Caco-2 (cell line): ENCODE measurements around the gene NPFFR2. TPM values are rescaled to one million over a fixed set of nuclear protein-coding genes. Genes with fewer than 3 reads are reported as not detected.
"Not testable (repeated sequence)": the region's sequence is repeated elsewhere in the genome, so short reads cannot be mapped to it uniquely, and the experiment has no call there.

ENCODE experiments used
- BruUV-seq: library from RNA; stranded (reverse); fragments of 400-500 nt; replicated peaks from 2 replicates; lab custom pipeline; 2021; lab: Mats Ljungman, UMichigan
- CTCF ChIA-PET: fragments of 300-600 bp; sonication (Branson Sonifier 250); formaldehyde crosslinking; loops from one replicate; lab custom pipeline; 2022; ENCODE audit warnings: antibody characterized with exemption; lab: Charles Lee
- POLR2A ChIA-PET: fragments of 300-600 bp; sonication (Branson Sonifier 250); formaldehyde crosslinking; loops from one replicate; lab custom pipeline; 2022; ENCODE audit warnings: antibody characterized with exemption; lab: Charles Lee
- DNase-seq, 2 experiments: peaks; one replicate each; pipeline versions ENCODE4 v3.0.0 to v3.0.0-alpha.2; 2020 to 2022
- H3K27me3 ChIP-seq: replicated peaks from 2 replicates; pipeline ENCODE4 v1.6.0; 2011; ENCODE audit warnings: low read length; ENCODE audit not compliant: control insufficient read depth, insufficient read depth
- H3K36me3 ChIP-seq: 2 replicates; pipeline ENCODE4 v1.5.1; 2011; ENCODE audit warnings: low read length; ENCODE audit not compliant: control insufficient read depth, insufficient read depth
- H3K4me1 ChIP-seq: fragments of 250-450 bp; sonication (Bioruptor Pico); 2 replicates; pipeline ENCODE4 v1.5.1; 2020; ENCODE audit warnings: mild to moderate bottlenecking
- H3K4me3 ChIP-seq: 2 replicates; pipeline ENCODE4 v1.5.1; 2011; ENCODE audit warnings: low read depth, mild to moderate bottlenecking, control low read depth, low read length
- H3K9me3 ChIP-seq: fragments of 250-450 bp; sonication (Bioruptor Pico); 2 replicates; pipeline ENCODE4 v1.5.1; 2020; ENCODE audit warnings: mild to moderate bottlenecking, moderate library complexity
- H3K27ac Mint-ChIP-seq: one replicate; pipeline ENCODE4 v1.8.0; 2022; ENCODE audit warnings: mixed read lengths; ENCODE audit not compliant: unreplicated experiment
- H3K27me3 Mint-ChIP-seq: one replicate; pipeline ENCODE4 v1.8.0; 2022; ENCODE audit warnings: mixed read lengths; ENCODE audit not compliant: insufficient read depth, unreplicated experiment
- H3K36me3 Mint-ChIP-seq: one replicate; pipeline ENCODE4 v1.8.0; 2022; ENCODE audit warnings: mild to moderate bottlenecking, mixed read lengths; ENCODE audit not compliant: insufficient read depth, unreplicated experiment
- H3K4me1 Mint-ChIP-seq: one replicate; pipeline ENCODE4 v1.8.0; 2022; ENCODE audit warnings: low read depth, mixed read lengths; ENCODE audit not compliant: unreplicated experiment
- H3K4me3 Mint-ChIP-seq: one replicate; pipeline ENCODE4 v1.8.0; 2022; ENCODE audit warnings: mild to moderate bottlenecking, moderate library complexity, mixed read lengths; ENCODE audit not compliant: unreplicated experiment
- H3K9me3 Mint-ChIP-seq: one replicate; pipeline ENCODE4 v1.8.0; 2022; ENCODE audit warnings: mixed read lengths; ENCODE audit not compliant: unreplicated experiment
- CTCF ChIP-seq, 2 experiments: fragments of 200-600 bp in 1 of 2; IDR thresholded peaks; 1 replicate in 1 of 2; 2 replicates in 1 of 2; pipeline versions ENCODE4 v1.5.1 to v1.8.0; 2011 to 2022; ENCODE audit warnings: antibody characterized with exemption in 1 of 2, control low read depth in 1 of 2, inconsistent platforms in 1 of 2, low read depth in 1 of 2, low read length in 1 of 2, mild to moderate bottlenecking in 1 of 2, moderate library complexity in 1 of 2; ENCODE audit not compliant: insufficient read depth in 1 of 2, severe bottlenecking in 1 of 2, unreplicated experiment in 1 of 2
- intact Hi-C: fragments of 100-400 bp; cut with micrococcal nuclease; formaldehyde crosslinking; loops from one replicate; pipeline ENCODE4 v1.10.0; 2022; ENCODE audit not compliant: unreplicated experiment
- total RNA-seq: library from RNA; stranded (reverse); gene quantifications from 2 replicates; pipeline ENCODE4 v1.2.3, GENCODE V29; 2022

The NPFFR2 gene
- total RNA-seq, 1 experiment from 2014 or later, result not detected

DNA sequence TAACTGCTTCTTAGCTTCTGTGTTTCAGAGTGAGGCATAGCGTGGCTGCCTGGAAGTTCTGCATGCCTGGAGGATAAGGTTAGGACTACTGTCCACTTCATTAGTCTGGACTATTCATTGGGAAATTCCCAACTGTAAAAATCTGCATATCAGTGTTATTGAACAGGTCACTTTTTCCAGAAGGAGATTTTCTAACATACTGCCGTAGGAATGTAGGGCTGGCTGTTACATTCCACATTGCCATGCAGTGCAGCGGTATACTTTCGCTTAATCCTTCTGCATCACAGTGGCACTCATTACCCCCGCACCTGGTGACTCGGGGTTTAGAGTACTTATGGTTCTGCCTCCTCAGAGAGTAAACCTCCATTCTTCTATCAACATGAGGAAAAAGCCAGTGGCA is 104.6 kb downstream of the NPFFR2 start:
- no peak for DNase-seq
- Mint-ChIP-seq H3K36me3 (no peaks in the 10 kb centered on the region), H3K27me3 (no peaks in the 10 kb centered on the region), H3K27ac (no peak overlapping the region), H3K9me3 (no peaks in the 10 kb centered on the region), H3K4me3 (no peak overlapping the region), H3K4me1 (no peaks in the 10 kb centered on the region)
- intact Hi-C loops, result no loop called here
- no peak overlapping the region for H3K4me3 ChIP-seq
- CTCF ChIA-PET, result no interaction called here
- no peak for TF ChIP-seq CTCF (IDR thresholded peaks at IDR 0.05; ENCODE audit: insufficient read depth in 1 of 2, low read depth in 1 of 2, low read length in 1 of 2, severe bottlenecking in 1 of 2, unreplicated experiment in 1 of 2)
- no peaks in the 10 kb centered on the region for H3K9me3 ChIP-seq
- H3K36me3 ChIP-seq, result no peaks in the 10 kb centered on the region
- H3K27me3 ChIP-seq, result no peaks in the 10 kb centered on the region
- H3K4me1 ChIP-seq, result no peaks in the 10 kb centered on the region
- POLR2A ChIA-PET, result no interaction called here
- BruUV-seq, result no TSS peak

DNA sequence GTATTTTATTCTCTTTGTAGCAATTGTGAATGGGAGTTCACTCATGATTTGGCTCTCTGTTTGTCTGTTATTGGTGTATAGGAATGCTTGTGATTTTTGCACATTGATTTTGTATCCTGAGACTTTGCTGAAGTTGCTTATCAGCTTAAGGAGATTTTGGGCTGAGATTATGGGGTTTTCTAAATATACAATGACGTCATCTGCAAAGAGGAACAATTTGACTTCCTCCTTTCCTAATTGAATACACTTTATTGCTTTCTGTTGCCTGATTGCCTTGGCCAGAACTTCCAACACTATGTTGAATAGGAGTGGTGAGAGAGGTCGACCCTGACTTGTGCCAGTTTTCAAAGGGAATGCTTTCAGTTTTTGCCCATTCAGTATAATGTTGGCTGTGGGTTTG is 108.2 kb downstream of the NPFFR2 start:
- H3K4me3 ChIP-seq, H3K27ac Mint-ChIP-seq, DNase-seq, H3K4me3 Mint-ChIP-seq, POLR2A ChIA-PET, H3K27me3 ChIP-seq, H3K4me1 Mint-ChIP-seq, BruUV-seq, intact Hi-C loops, H3K4me1 ChIP-seq, H3K9me3 Mint-ChIP-seq, CTCF ChIA-PET, H3K27me3 Mint-ChIP-seq, H3K36me3 ChIP-seq, H3K36me3 Mint-ChIP-seq, H3K9me3 ChIP-seq: not testable (repeated sequence)

- intact Hi-C loops, result no loop called here
- Histone ChIP-seq H3K4me1 (no peaks in the 10 kb centered on the region), H3K4me3 (no peak overlapping the region), H3K27me3 (no peaks in the 10 kb centered on the region), H3K36me3 (no peaks in the 10 kb centered on the region), H3K9me3 (no peaks in the 10 kb centered on the region)
- no TSS peak for BruUV-seq
- H3K4me1 Mint-ChIP-seq, result no peaks in the 10 kb centered on the region
- DNase-seq, result no peak
- TF ChIP-seq CTCF (IDR thresholded peaks at IDR 0.05; ENCODE audit: insufficient read depth in 1 of 2, low read depth in 1 of 2, low read length in 1 of 2, severe bottlenecking in 1 of 2, unreplicated experiment in 1 of 2), result no peak
- no peaks in the 10 kb centered on the region for H3K36me3 Mint-ChIP-seq
- no peaks in the 10 kb centered on the region for H3K27me3 Mint-ChIP-seq
- CTCF ChIA-PET, result no interaction called here
- H3K9me3 Mint-ChIP-seq, result no peaks in the 10 kb centered on the region
- no peak overlapping the region for H3K4me3 Mint-ChIP-seq
- H3K27ac Mint-ChIP-seq, result no peak overlapping the region
- POLR2A ChIA-PET, result no interaction called here
Observed at GRCh38 chr4:72144241-72144640, 112.4 kb downstream of the NPFFR2 start.

GRCh38 chr4:72152731-72153130 is 120.9 kb downstream of the NPFFR2 start:
- no peak for DNase-seq
- Histone ChIP-seq H3K4me3 (no peak overlapping the region), H3K4me1 (no peaks in the 10 kb centered on the region), H3K9me3 (no peaks in the 10 kb centered on the region), H3K27me3 (no peaks in the 10 kb centered on the region), H3K36me3 (no peaks in the 10 kb centered on the region)
- TF ChIP-seq CTCF (IDR thresholded peaks at IDR 0.05; ENCODE audit: insufficient read depth in 1 of 2, low read depth in 1 of 2, low read length in 1 of 2, severe bottlenecking in 1 of 2, unreplicated experiment in 1 of 2), result no peak
- Mint-ChIP-seq H3K27me3 (peaks cover 5% of the 10 kb centered on the region), H3K27ac (no peak overlapping the region), H3K9me3 (peaks cover 11% of the 10 kb centered on the region), H3K36me3 (no peaks in the 10 kb centered on the region), H3K4me1 (no peaks in the 10 kb centered on the region), H3K4me3 (no peak overlapping the region)
- POLR2A ChIA-PET, result no interaction called here
- BruUV-seq, result no TSS peak
- intact Hi-C loops, result no loop called here
- CTCF ChIA-PET, result no interaction called here

GRCh38 chr4:72153634-72154033 is 121.8 kb downstream of the NPFFR2 start:
- H3K4me1 Mint-ChIP-seq, H3K27ac Mint-ChIP-seq, BruUV-seq, H3K9me3 ChIP-seq, H3K27me3 Mint-ChIP-seq, DNase-seq, H3K4me1 ChIP-seq, H3K36me3 Mint-ChIP-seq, intact Hi-C loops, POLR2A ChIA-PET, CTCF ChIA-PET, H3K36me3 ChIP-seq, H3K27me3 ChIP-seq, H3K4me3 Mint-ChIP-seq, H3K4me3 ChIP-seq: not testable (repeated sequence)
- H3K9me3 Mint-ChIP-seq, result peaks cover 11% of the 10 kb centered on the region
